HepG2 (cell line): ENCODE measurements around the gene HYI. TPM values are rescaled to one million over a fixed set of nuclear protein-coding genes. Genes with fewer than 3 reads are reported as not detected.

Source experiments
- ATAC-seq: fragments of 200-7000 bp; cut with Tn5 transposase; 3 replicates; pipeline ENCODE4 v1.9.1; 2020; ENCODE audit warnings: mild to moderate bottlenecking, moderate library complexity
- BruUV-seq: library from RNA; stranded (reverse); fragments of 400-500 nt; replicated peaks from 2 replicates; lab custom pipeline; 2021; lab: Mats Ljungman, UMichigan
- CTCF ChIA-PET: fragments of 300-600 bp; formaldehyde crosslinking; extraction: SDS; loops from one replicate; lab custom pipeline; 2021; ENCODE audit warnings: low total read pairs, inconsistent platforms, low intra/inter-chr PET ratio; lab: Yijun Ruan, JAX
- POLR2A ChIA-PET: fragments of 350-600 bp; sonication (Branson Sonifier 250); formaldehyde crosslinking; loops from one replicate; lab custom pipeline; 2020; ENCODE audit warnings: antibody characterized with exemption, inconsistent platforms; lab: Yijun Ruan, JAX
- DNase-seq: peaks from one replicate; pipeline ENCODE4 v3.0.0-alpha.2; 2015; ENCODE audit warnings: low spot score
- FAIRE-seq: peaks from 3 replicates; lab custom pipeline; 2011; peaks lifted over from hg19 to GRCh38; lab: Jason Lieb, UNC
- H2AFZ ChIP-seq: one replicate; pipeline ENCODE4 v1.6.1; 2011; ENCODE audit warnings: low read length, inconsistent platforms
- H3K27ac ChIP-seq: fragments of 300-600 bp; 3 replicates; pipeline ENCODE4 v1.8.0; 2011; ENCODE audit warnings: mixed run types, mild to moderate bottlenecking, mixed read lengths, low read length, inconsistent platforms; ENCODE audit not compliant: insufficient read depth; ENCODE audit errors: extremely low read length
- H3K27me3 ChIP-seq, 2 experiments: fragments of 200-600 bp in 1 of 2; 2 replicates in 1 of 2; 3 replicates in 1 of 2; pipeline versions ENCODE4 v1.6.0 to v1.8.0; 2011; ENCODE audit warnings: low read length in 2 of 2, mild to moderate bottlenecking in 2 of 2, moderate library complexity in 2 of 2, inconsistent platforms in 1 of 2; ENCODE audit not compliant: insufficient read depth in 2 of 2, control insufficient read depth in 1 of 2
- H3K36me3 ChIP-seq, 2 experiments: fragments of 200-600 bp in 1 of 2; replicated peaks in 1 of 2; 2 replicates in 1 of 2; 3 replicates in 1 of 2; pipeline versions ENCODE4 v1.5.1 to v1.8.0; 2011; ENCODE audit warnings: low read length in 2 of 2, inconsistent platforms in 1 of 2; ENCODE audit not compliant: insufficient read depth in 2 of 2, control insufficient read depth in 1 of 2
- H3K4me1 ChIP-seq: 2 replicates; pipeline ENCODE4 v1.5.1; 2012; ENCODE audit warnings: low read length, inconsistent platforms; ENCODE audit not compliant: insufficient read depth
- H3K4me2 ChIP-seq: 2 replicates; pipeline ENCODE4 v1.6.0; 2011; ENCODE audit warnings: low read depth, low read length, inconsistent platforms
- H3K4me3 ChIP-seq, 3 experiments: fragments of 200-600 bp in 1 of 3; sonication (generic), shearing (Covaris generic) in 1 of 3; replicated peaks in 1 of 3; 2 replicates each; pipeline ENCODE4 v1.5.1; 2011 to 2016; ENCODE audit warnings: low read length in 3 of 3, inconsistent platforms in 2 of 3, low read depth in 2 of 3, mild to moderate bottlenecking in 2 of 3, control low read depth in 1 of 3, mixed read lengths in 1 of 3; ENCODE audit not compliant: insufficient read depth in 1 of 3
- H3K79me2 ChIP-seq: one replicate; pipeline ENCODE4 v1.6.1; 2011; ENCODE audit warnings: low read length, inconsistent platforms; ENCODE audit not compliant: insufficient read depth
- H3K9ac ChIP-seq: 2 replicates; pipeline ENCODE4 v1.6.0; 2011; ENCODE audit warnings: mild to moderate bottlenecking, low read depth, low read length, inconsistent platforms; ENCODE audit not compliant: insufficient read depth
- H3K9me3 ChIP-seq: 2 replicates; pipeline ENCODE4 v1.5.1; 2012; ENCODE audit warnings: mild to moderate bottlenecking, low read length
- H4K20me1 ChIP-seq: 2 replicates; pipeline ENCODE4 v1.6.0; 2011; ENCODE audit warnings: inconsistent platforms, mild to moderate bottlenecking, low read length, moderate library complexity; ENCODE audit not compliant: insufficient read depth
- ATF7 ChIP-seq, 2 experiments: fragments of 450-650 bp in 1 of 2; sonication (generic) in 1 of 2; formaldehyde crosslinking in 1 of 2; IDR thresholded peaks; 2 replicates each; pipeline versions ENCODE4 v1.4.0 to v1.6.1; 2016 to 2020; ENCODE audit warnings: antibody characterized with exemption in 1 of 2, mild to moderate bottlenecking in 1 of 2, missing genetic modification reagents in 1 of 2
- CEBPZ ChIP-seq: IDR thresholded peaks from 2 replicates; pipeline ENCODE4 v1.6.1; 2012; ENCODE audit warnings: low read length, improper control_type of control experiment
- IRX3 ChIP-seq: sonication (generic); formaldehyde crosslinking; IDR thresholded peaks from 2 replicates; pipeline ENCODE4 v1.8.1; 2023; ENCODE audit warnings: mild to moderate bottlenecking, low read depth, missing genetic modification reagents, borderline replicate concordance
- MAZ ChIP-seq, 2 experiments: sonication (generic) in 1 of 2; formaldehyde crosslinking in 1 of 2; IDR thresholded peaks; 2 replicates each; pipeline versions ENCODE4 v1.5.0 to v1.6.1; 2012 to 2020; ENCODE audit warnings: low read depth in 2 of 2, mild to moderate bottlenecking in 2 of 2, borderline replicate concordance in 1 of 2, improper control_type of control experiment in 1 of 2, low read length in 1 of 2, missing genetic modification reagents in 1 of 2, moderate library complexity in 1 of 2
- MYC ChIP-seq: sonication (generic); formaldehyde crosslinking; IDR thresholded peaks from 2 replicates; pipeline ENCODE4 v1.9.0; 2021; ENCODE audit warnings: missing genetic modification reagents, borderline replicate concordance
- PHB2 ChIP-seq: fragments of 450-650 bp; IDR thresholded peaks from 2 replicates; pipeline ENCODE4 v1.6.1; 2018; ENCODE audit not compliant: partially characterized antibody
- PLSCR1 ChIP-seq: sonication (generic); formaldehyde crosslinking; IDR thresholded peaks from 2 replicates; pipeline ENCODE4 v1.5.0; 2020; ENCODE audit warnings: missing genetic modification reagents, mild to moderate bottlenecking, borderline replicate concordance
- TGIF2 ChIP-seq: IDR thresholded peaks from 2 replicates; pipeline ENCODE4 v1.6.1; 2016; ENCODE audit warnings: control low read depth, missing compliant biosample characterization
- ZBTB20 ChIP-seq: sonication (generic); formaldehyde crosslinking; IDR thresholded peaks from 2 replicates; pipeline ENCODE4 v1.8.1; 2023; ENCODE audit warnings: missing genetic modification reagents, low read depth, mild to moderate bottlenecking, borderline replicate concordance
- ZFP82 ChIP-seq: sonication (generic); formaldehyde crosslinking; IDR thresholded peaks from 2 replicates; pipeline ENCODE4 v1.5.1; 2020; ENCODE audit warnings: mild to moderate bottlenecking, missing genetic modification reagents, borderline replicate concordance
- ZNF280B ChIP-seq: sonication (generic); formaldehyde crosslinking; IDR thresholded peaks from 2 replicates; pipeline ENCODE4 v1.5.0; 2020; ENCODE audit warnings: missing genetic modification reagents, mild to moderate bottlenecking, borderline replicate concordance
- ZNF430 ChIP-seq: sonication (generic); formaldehyde crosslinking; IDR thresholded peaks from 2 replicates; pipeline ENCODE4 v1.9.0; 2021; ENCODE audit warnings: mild to moderate bottlenecking, missing genetic modification reagents
- ZNF790 ChIP-seq: sonication (generic); formaldehyde crosslinking; IDR thresholded peaks from 2 replicates; pipeline ENCODE4 v1.8.0; 2022; ENCODE audit warnings: missing genetic modification reagents, mild to moderate bottlenecking, borderline replicate concordance
- WGBS: methylation state at CpG from one replicate; pipeline ENCODE4 v1.1.6; 2017; ENCODE audit warnings: low lambda C conversion rate; 5-methylcytosine and 5-hydroxymethylcytosine counted together
- in situ Hi-C: cut with HindIII; loops from 2 replicates; pipeline ENCODE4 v1.10.0; 2017; ENCODE audit warnings: low pct_unique_long_range_greater_than_20kb; ENCODE audit not compliant: extremely low pct_ligation_motif_present
- intact Hi-C: fragments of 100-400 bp; cut with micrococcal nuclease; formaldehyde crosslinking; loops from one replicate; pipeline ENCODE4 v1.10.0; 2022; ENCODE audit not compliant: unreplicated experiment
- polyA plus RNA-seq, 8 experiments: library from polyadenylated mRNA; depleted of rRNA in 3 of 8; stranded (reverse) in 7 of 8; unstranded in 1 of 8; fragments of >200 nt; fragmentation: Illumina TruSeq in 4 of 8; extraction: Trizol in 4 of 8; gene quantifications; 2 replicates each; pipeline versions ENCODE4 v1.2.1 to v1.2.3, GENCODE V29; 2011 to 2016; ENCODE audit warnings: low read depth in 4 of 8, missing spikeins in 1 of 8, mixed read lengths in 1 of 8; ENCODE audit not compliant: insufficient read depth in 1 of 8
- total RNA-seq, 5 experiments: library from RNA; depleted of rRNA; stranded (reverse); fragments of >200 nt; fragmentation: Illumina TruSeq; extraction: Trizol; gene quantifications; 2 replicates each; pipeline ENCODE4 v1.2.3, GENCODE V29; 2016; ENCODE audit warnings: low read depth in 1 of 5
- TF ChIP-seq, protein P1 (sequence below): sonication (generic); formaldehyde crosslinking; IDR thresholded peaks from 2 replicates; pipeline ENCODE4 v1.4.0; 2020; ENCODE audit warnings: missing genetic modification reagents

The HYI gene
- total and polyA plus RNA-seq, 2 of the 13 experiments (the other 11 are each of a cell fraction or from before 2014, with no cell fraction given), result not detected

- H3K27ac ChIP-seq, result no peak overlapping the region
- ATAC-seq (no peak), DNase-seq (no peak), FAIRE-seq (no peak)
- CTCF ChIA-PET, result no interaction called here
- in situ Hi-C loops, result no loop called here
- no peaks in the 10 kb centered on the region for H4K20me1 ChIP-seq
- WGBS, result 96% methylated on average over 6 of the region's 12 CpGs
- no peaks in the 10 kb centered on the region for H3K9me3 ChIP-seq
- POLR2A ChIA-PET, result no interaction called here
- peaks cover 20 to 34% of the 10 kb centered on the region in 2 experiments; a peak in 4 of 5 replicates for H3K36me3 ChIP-seq
- no peak overlapping the region for H3K9ac ChIP-seq
- H2AFZ ChIP-seq, result no peak overlapping the region
- H3K79me2 ChIP-seq, result no peaks in the 10 kb centered on the region
- intact Hi-C loops, result no loop called here
- H3K4me3 ChIP-seq, result no peak overlapping the region
- no peaks in the 10 kb centered on the region for H3K4me1 ChIP-seq
- H3K27me3 ChIP-seq, result no peaks in the 10 kb centered on the region
- no TSS peak for BruUV-seq
- no peak overlapping the region for H3K4me2 ChIP-seq
- TF ChIP-seq ZNF790 (CRISPR knock-in tag) (no peak), ATF7 (IDR thresholded peaks at IDR 0.05) (no peak), ATF7 (CRISPR knock-in tag; IDR thresholded peaks at IDR 0.05) (no peak), ZBTB20 (no peak), CEBPZ (no peak), ZNF430 (no peak), MYC (no peak), ZFP82 (CRISPR knock-in tag) (no peak), PHB2 (no peak), TGIF2 (CRISPR knock-in tag) (no peak), ZNF280B (CRISPR knock-in tag) (no peak), PLSCR1 (CRISPR knock-in tag) (no peak), MAZ (IDR thresholded peaks at IDR 0.05; ENCODE audit: borderline replicate concordance, low read depth, low read length) (no peak), MAZ (CRISPR knock-in tag; IDR thresholded peaks at IDR 0.05; ENCODE audit: low read depth) (no peak), IRX3 (no peak)
- TF ChIP-seq, protein P1, sequence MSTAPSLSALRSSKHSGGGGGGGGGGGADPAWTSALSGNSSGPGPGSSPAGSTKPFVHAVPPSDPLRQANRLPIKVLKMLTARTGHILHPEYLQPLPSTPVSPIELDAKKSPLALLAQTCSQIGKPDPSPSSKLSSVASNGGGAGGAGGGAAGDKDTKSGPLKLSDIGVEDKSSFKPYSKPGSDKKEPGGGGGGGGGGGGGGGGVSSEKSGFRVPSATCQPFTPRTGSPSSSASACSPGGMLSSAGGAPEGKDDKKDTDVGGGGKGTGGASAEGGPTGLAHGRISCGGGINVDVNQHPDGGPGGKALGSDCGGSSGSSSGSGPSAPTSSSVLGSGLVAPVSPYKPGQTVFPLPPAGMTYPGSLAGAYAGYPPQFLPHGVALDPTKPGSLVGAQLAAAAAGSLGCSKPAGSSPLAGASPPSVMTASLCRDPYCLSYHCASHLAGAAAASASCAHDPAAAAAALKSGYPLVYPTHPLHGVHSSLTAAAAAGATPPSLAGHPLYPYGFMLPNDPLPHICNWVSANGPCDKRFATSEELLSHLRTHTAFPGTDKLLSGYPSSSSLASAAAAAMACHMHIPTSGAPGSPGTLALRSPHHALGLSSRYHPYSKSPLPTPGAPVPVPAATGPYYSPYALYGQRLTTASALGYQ, result no peak
These were observed 11.0 kb downstream of the HYI start for GRCh38 chr1:43442756-43443155.
